Colonic mucosa (tissue), 4 donors: ENCODE data around the gene GREM2. TPM values are rescaled to one million over a fixed set of nuclear protein-coding genes. Genes with fewer than 3 reads are reported as not detected.

Experiments
- DNase-seq: peaks from one replicate; pipeline ENCODE4 v3.0.0-alpha.2; 2020
- H3K27ac ChIP-seq: fragments of 200-600 bp; one replicate; pipeline ENCODE4 v1.8.0; 2021
- H3K27me3 ChIP-seq: fragments of 200-600 bp; one replicate; pipeline ENCODE4 v1.8.0; 2021
- H3K36me3 ChIP-seq: fragments of 200-600 bp; one replicate; pipeline ENCODE4 v1.8.0; 2021
- H3K4me1 ChIP-seq: fragments of 200-600 bp; one replicate; pipeline ENCODE4 v1.8.0; 2021; ENCODE audit warnings: mild to moderate bottlenecking
- H3K4me3 ChIP-seq: fragments of 200-600 bp; one replicate; pipeline ENCODE4 v1.8.0; 2021
- H3K9ac ChIP-seq, 2 donors: one replicate each; pipeline ENCODE4 v1.7.0; 2013; ENCODE audit warnings: control low read depth in 2 of 2, low read depth in 2 of 2, low read length in 2 of 2
- H3K9me3 ChIP-seq: fragments of 200-600 bp; one replicate; pipeline ENCODE4 v1.8.0; 2021
- intact Hi-C: fragments of 100-400 bp; cut with DNase I; formaldehyde crosslinking; loops from one replicate; pipeline ENCODE4 v1.14.1; 2022
- total RNA-seq, 2 donors: library from RNA; stranded (reverse); fragmentation: NEBNext Ultra II Directional in 1 of 2; extraction: Animal tissue kit (Norgen Biotek cat#: 25700) in 1 of 2; gene quantifications; one replicate each; pipeline ENCODE4 v1.2.1, GENCODE V29; 2021
- TF ChIP-seq, protein P1 (sequence below): fragments of 200-600 bp; IDR thresholded peaks from one replicate; pipeline ENCODE4 v1.8.0; 2022; ENCODE audit warnings: antibody characterized with exemption, mild to moderate bottlenecking
- donor health status: healthy.
- donor health status: DM: no; HTN: no; CAD: no.
- donor health status: DM: no; HTN: no; CAD: no.

The GREM2 gene
- total RNA-seq, 2 donors from 2014 or later, result 3.6 to 8.4 TPM

DNA sequence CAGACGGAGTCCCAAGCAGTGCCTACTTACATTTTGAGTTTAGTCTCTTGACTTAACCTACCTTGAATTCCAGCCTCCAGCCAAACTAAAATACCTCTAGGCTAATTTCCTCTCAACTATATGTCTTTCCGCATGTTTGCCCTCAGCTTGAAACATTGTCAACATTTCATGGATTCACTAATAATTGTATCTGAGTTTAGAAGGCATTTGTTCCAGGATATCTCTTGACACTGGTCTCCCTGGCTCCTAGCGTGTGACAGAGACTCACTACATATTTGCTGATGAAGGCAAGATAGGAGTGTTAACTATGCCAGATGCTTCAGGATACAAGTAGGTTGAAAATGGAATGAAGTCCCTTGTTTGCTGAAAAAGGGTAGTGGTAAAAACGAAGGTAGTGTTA is 136.1 kb downstream of the GREM2 start:
- Histone ChIP-seq H3K4me1 (no peaks in the 10 kb centered on the region), H3K27ac (no peak overlapping the region), H3K36me3 (no peaks in the 10 kb centered on the region), H3K9me3 (no peaks in the 10 kb centered on the region), H3K27me3 (no peaks in the 10 kb centered on the region), H3K4me3 (no peak overlapping the region), H3K9ac (no peak overlapping the region)
- intact Hi-C loops, result loop anchor here (10.0 kb wide), 1 partner anchor 281 kb away; no protein-coding TSS in a partner anchor
- no peak for DNase-seq
- TF ChIP-seq, protein P1, sequence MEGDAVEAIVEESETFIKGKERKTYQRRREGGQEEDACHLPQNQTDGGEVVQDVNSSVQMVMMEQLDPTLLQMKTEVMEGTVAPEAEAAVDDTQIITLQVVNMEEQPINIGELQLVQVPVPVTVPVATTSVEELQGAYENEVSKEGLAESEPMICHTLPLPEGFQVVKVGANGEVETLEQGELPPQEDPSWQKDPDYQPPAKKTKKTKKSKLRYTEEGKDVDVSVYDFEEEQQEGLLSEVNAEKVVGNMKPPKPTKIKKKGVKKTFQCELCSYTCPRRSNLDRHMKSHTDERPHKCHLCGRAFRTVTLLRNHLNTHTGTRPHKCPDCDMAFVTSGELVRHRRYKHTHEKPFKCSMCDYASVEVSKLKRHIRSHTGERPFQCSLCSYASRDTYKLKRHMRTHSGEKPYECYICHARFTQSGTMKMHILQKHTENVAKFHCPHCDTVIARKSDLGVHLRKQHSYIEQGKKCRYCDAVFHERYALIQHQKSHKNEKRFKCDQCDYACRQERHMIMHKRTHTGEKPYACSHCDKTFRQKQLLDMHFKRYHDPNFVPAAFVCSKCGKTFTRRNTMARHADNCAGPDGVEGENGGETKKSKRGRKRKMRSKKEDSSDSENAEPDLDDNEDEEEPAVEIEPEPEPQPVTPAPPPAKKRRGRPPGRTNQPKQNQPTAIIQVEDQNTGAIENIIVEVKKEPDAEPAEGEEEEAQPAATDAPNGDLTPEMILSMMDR, result no peak

DNA sequence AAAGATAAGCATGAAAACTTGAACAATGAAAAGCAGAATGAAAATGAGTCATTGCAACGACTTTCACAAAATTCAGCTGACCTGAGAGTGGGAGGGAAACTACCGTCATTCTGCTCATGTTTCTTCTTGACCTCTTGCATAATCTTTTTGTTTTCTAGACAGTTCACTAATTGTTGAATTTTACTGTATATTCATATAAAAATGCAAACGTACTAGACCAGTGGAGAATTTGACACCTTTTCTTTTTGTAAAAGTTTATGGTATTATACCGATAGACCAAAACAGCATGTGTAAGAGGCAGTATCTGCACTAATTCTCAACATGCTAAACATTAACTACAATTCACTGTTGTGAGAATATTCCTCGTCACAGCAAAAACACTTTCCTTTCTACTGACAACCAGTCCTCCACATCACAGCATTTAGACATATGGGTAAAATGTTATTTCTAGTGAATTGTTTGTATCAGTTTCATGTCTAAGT is 137.8 kb downstream of the GREM2 start:
- Histone ChIP-seq H3K36me3 (no peaks in the 10 kb centered on the region), H3K4me1 (no peaks in the 10 kb centered on the region), H3K9me3 (no peaks in the 10 kb centered on the region), H3K27me3 (no peaks in the 10 kb centered on the region), H3K9ac (no peak overlapping the region), H3K27ac (no peak overlapping the region), H3K4me3 (no peak overlapping the region)
- TF ChIP-seq, protein P1, result no peak
- DNase-seq, result no peak
- intact Hi-C loops, result loop anchor here (10.0 kb wide), 1 partner anchor 279 kb away; no protein-coding TSS in a partner anchor

DNA sequence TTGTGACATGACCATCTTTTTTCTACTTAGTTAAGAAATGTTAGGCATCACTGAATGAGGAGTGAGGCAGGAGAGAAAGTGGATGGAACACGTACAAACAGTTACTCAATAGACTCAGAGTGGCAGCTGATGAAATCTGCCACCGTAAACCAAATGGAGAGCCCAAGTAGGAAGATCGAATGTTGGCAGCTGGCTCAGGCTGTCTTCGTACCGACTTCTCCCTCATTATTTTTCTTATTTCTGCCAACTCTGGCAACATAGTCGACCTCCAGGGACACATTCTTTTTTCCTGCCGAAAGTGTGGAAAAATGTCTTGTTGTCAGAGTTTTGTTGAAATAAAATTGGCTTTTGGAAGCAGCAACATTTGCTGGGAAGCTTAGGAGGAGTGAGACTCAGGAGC is 143.3 kb downstream of the GREM2 start:
- Histone ChIP-seq H3K36me3 (no peaks in the 10 kb centered on the region), H3K4me1 (no peaks in the 10 kb centered on the region), H3K27me3 (no peaks in the 10 kb centered on the region), H3K4me3 (no peak overlapping the region), H3K9me3 (no peaks in the 10 kb centered on the region), H3K9ac (no peak overlapping the region), H3K27ac (no peak overlapping the region)
- no peak for DNase-seq
- TF ChIP-seq, protein P1, result no peak
- intact Hi-C loops, result no loop called here

DNA sequence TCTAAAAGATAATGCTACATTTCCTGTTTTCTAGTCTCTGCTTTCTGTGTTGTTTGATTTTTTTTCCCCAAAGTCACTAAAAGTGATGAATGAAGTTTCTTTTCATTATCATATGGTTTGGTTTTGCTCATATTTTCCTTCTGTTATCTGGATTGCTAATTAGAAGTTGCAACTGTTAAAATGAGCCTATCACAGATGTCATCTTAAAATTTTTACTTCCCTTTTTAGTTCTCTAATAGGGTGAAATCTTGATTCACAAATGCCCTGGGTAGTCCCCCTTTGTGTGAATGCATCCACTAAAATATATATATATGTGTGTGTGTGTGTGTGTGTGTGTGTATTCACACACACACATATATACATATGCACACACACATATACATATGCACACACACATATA is 144.1 kb downstream of the GREM2 start:
- Histone ChIP-seq H3K4me1 (no peaks in the 10 kb centered on the region), H3K9ac (no peak overlapping the region), H3K27ac (no peak overlapping the region), H3K9me3 (no peaks in the 10 kb centered on the region), H3K36me3 (no peaks in the 10 kb centered on the region), H3K27me3 (no peaks in the 10 kb centered on the region), H3K4me3 (no peak overlapping the region)
- intact Hi-C loops, result no loop called here
- no peak for DNase-seq
- TF ChIP-seq, protein P1, result no peak

DNA sequence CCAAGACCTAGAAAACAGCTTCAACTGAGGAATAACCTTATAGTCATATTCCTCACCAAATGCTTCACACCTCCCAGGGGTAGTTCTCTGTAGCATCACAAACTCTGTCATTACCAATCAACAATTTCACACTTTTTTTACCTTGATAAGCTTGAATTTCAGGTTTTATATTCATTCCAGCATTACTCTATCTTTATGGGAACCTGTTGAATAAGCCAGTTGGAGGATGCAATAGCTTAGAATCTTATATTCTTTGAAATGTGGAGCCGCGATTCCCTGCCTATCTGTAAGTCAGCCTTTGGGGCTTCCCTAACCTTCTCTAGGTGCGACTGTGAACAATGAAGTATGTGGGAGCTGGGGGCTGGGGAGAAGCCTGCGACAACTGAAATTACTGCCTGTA is 145.4 kb downstream of the GREM2 start:
- DNase-seq, result no peak
- intact Hi-C loops, result no loop called here
- Histone ChIP-seq H3K27ac (no peak overlapping the region), H3K4me3 (no peak overlapping the region), H3K9me3 (no peaks in the 10 kb centered on the region), H3K27me3 (no peaks in the 10 kb centered on the region), H3K4me1 (no peaks in the 10 kb centered on the region), H3K36me3 (no peaks in the 10 kb centered on the region), H3K9ac (no peak overlapping the region)
- TF ChIP-seq, protein P1, result no peak
